ENCODE measurements around the gene FBLN5. TPM values are rescaled to one million over a fixed set of nuclear protein-coding genes. Genes with fewer than 3 reads are reported as not detected.

FBLN5 gene, protein sequence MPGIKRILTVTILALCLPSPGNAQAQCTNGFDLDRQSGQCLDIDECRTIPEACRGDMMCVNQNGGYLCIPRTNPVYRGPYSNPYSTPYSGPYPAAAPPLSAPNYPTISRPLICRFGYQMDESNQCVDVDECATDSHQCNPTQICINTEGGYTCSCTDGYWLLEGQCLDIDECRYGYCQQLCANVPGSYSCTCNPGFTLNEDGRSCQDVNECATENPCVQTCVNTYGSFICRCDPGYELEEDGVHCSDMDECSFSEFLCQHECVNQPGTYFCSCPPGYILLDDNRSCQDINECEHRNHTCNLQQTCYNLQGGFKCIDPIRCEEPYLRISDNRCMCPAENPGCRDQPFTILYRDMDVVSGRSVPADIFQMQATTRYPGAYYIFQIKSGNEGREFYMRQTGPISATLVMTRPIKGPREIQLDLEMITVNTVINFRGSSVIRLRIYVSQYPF
- total RNA-seq, result 100 to 1,000 TPM in 3 of 4 donors, 10 to 100 TPM in 1; 79.7 to 161 (median 116) TPM

- Histone ChIP-seq H3K4me1 (peaks cover 5 to 32% (median 30%) of the 10 kb centered on the region in 4 donors), H3K36me3 (no peaks in the 10 kb centered on the region), H3K9me3 (no peaks in the 10 kb centered on the region), H3K4me3 (peak within 1 kb of the TSS; percentile 56 to 79 (median 62)), H3K27me3 (peaks cover 0 to 58% (median 0%) of the 10 kb centered on the region in 4 donors), H3K27ac (replicated peaks in 1 of 4) (peak within 1 kb of the TSS; percentile 72 to 81 (median 76))
- DNase-seq (ENCODE audit: extremely low spot score), result no peak
- WGBS, result 3% methylated on average over 28 of the region's 54 CpGs
- intact Hi-C loops (cut with DNase I), result loop anchor here (10.0 kb wide), 1 partner anchor 47 kb away; no protein-coding TSS in a partner anchor
- TF ChIP-seq POLR2A (IDR thresholded peaks at IDR 0.05; ENCODE audit: low read depth) (no peak), POLR2AphosphoS5 (IDR thresholded peaks at IDR 0.05) (peak; percentile 29 to 56)
- TF ChIP-seq, protein P1, sequence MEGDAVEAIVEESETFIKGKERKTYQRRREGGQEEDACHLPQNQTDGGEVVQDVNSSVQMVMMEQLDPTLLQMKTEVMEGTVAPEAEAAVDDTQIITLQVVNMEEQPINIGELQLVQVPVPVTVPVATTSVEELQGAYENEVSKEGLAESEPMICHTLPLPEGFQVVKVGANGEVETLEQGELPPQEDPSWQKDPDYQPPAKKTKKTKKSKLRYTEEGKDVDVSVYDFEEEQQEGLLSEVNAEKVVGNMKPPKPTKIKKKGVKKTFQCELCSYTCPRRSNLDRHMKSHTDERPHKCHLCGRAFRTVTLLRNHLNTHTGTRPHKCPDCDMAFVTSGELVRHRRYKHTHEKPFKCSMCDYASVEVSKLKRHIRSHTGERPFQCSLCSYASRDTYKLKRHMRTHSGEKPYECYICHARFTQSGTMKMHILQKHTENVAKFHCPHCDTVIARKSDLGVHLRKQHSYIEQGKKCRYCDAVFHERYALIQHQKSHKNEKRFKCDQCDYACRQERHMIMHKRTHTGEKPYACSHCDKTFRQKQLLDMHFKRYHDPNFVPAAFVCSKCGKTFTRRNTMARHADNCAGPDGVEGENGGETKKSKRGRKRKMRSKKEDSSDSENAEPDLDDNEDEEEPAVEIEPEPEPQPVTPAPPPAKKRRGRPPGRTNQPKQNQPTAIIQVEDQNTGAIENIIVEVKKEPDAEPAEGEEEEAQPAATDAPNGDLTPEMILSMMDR (IDR thresholded peaks at IDR 0.05), result no peak
Observed at GRCh38 chr14:91947475-91948184, at the start of gene FBLN5. Gene FBLN5 (minus strand): TSS chr14:91947694. CDS start chr14:91947229, 465 bp downstream.

GRCh38 chr14:91996948-91997371, 49.5 kb upstream of the FBLN5 start:
- Histone ChIP-seq H3K36me3 (peaks cover 22 to 67% (median 43%) of the 10 kb centered on the region in 4 donors), H3K27me3 (no peaks in the 10 kb centered on the region), H3K4me3 (no peak overlapping the region), H3K4me1 (peaks cover 5 to 21% (median 16%) of the 10 kb centered on the region in 4 donors), H3K27ac (replicated peaks in 1 of 4) (no peak overlapping the region), H3K9me3 (no peaks in the 10 kb centered on the region)
- TF ChIP-seq POLR2AphosphoS5 (IDR thresholded peaks at IDR 0.05), result no peak
- TF ChIP-seq, protein P1 (IDR thresholded peaks at IDR 0.05), result peak; percentile 62 to 66 (median 64)
- DNase-seq (ENCODE audit: extremely low spot score), result no peak
- 35% methylated on average over 2 of the region's 2 CpGs for WGBS
- intact Hi-C loops (cut with DNase I), result loop anchor here (5.0 to 10.0 kb wide), 3 partner anchors 52 to 345 kb away; partner anchors contain the start of gene FBLN5

DNA sequence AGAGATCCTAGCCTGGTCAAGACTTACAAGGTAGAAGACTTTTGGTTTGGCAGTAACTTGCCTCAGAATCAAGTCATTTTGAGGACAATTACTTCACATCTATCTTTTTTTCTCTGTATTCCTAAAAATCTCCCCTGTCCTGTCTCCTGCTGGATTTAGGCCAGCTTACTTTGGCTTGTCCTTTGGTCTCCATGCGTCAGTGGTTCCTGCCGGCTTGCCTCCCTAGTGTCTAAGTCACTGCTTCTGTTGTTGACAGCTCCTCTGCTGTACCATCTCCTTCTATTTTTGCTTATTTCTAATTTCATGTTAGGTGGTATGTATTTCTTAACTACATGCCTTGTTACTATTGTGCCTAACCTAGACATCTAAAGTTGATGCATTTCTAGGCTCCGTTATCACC, 39.7 kb upstream of the FBLN5 start:
- H3K36me3 ChIP-seq, result peaks cover 16 to 61% (median 40%) of the 10 kb centered on the region in 4 donors
- 93% methylated on average over 3 of the region's 3 CpGs for WGBS
- intact Hi-C loops (cut with DNase I), result no loop called here
- no peaks in the 10 kb centered on the region for H3K27me3 ChIP-seq
- TF ChIP-seq POLR2A (IDR thresholded peaks at IDR 0.05; ENCODE audit: low read depth), result no peak
- TF ChIP-seq POLR2AphosphoS5 (IDR thresholded peaks at IDR 0.05), result no peak
- no peak for TF ChIP-seq EP300 (IDR thresholded peaks at IDR 0.05)
- TF ChIP-seq, protein P1 (IDR thresholded peaks at IDR 0.05), result no peak
- no peak for DNase-seq (ENCODE audit: extremely low spot score)
- H3K9me3 ChIP-seq, result no peaks in the 10 kb centered on the region
- no peak overlapping the region for H3K27ac ChIP-seq (replicated peaks in 1 of 4)
- H3K4me1 ChIP-seq, result peaks cover 7 to 24% (median 22%) of the 10 kb centered on the region in 4 donors
- no peak overlapping the region for H3K4me3 ChIP-seq

DNA sequence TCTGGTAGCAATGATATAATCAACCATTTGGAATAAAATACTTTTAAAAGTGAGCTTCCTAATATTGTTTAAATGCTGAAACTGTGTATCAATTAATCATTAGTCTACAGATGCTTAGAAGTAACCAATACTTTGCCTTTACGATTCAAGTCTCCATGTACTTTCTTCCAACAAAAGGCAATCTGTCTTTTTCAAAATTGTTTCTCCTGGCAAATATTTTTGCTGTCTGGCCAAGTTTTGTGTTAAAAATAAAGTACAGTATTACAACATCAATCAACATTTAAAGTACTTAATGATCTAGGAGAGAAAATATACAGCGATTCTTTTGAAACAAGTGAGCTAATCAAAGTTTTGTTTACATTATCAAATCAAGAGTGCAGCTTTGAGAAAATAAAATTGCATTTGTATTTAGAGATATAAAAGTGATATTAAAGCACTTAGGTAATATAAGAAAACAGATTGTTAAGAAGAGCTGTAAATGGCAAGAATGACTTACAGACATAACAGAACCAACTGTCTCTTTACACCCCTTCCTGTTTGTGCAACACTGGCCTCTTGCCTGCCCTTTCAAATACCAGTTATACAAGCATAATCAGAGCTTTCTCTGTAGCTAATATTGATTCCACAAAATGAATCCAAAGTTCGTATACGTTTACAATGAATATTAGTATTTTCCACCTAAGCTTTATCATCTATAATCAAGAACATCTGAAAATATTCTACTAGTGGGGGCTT, 38.2 kb upstream of the FBLN5 start:
- intact Hi-C loops (cut with DNase I), result no loop called here

More for the DNA sequence above, 38.2 kb upstream of the FBLN5 start:
- no peak for DNase-seq (ENCODE audit: extremely low spot score)
- TF ChIP-seq, protein P1 (IDR thresholded peaks at IDR 0.05), result no peak
- TF ChIP-seq EP300 (IDR thresholded peaks at IDR 0.05) (no peak), POLR2A (IDR thresholded peaks at IDR 0.05; ENCODE audit: low read depth) (no peak), POLR2AphosphoS5 (IDR thresholded peaks at IDR 0.05) (no peak)
- H3K36me3 ChIP-seq, result peaks cover 13 to 50% (median 27%) of the 10 kb centered on the region in 4 donors
- H3K27me3 ChIP-seq, result no peaks in the 10 kb centered on the region
- WGBS, result 24% methylated on average over 4 of the region's 4 CpGs
- peak overlapping the region in 2 of 4 donors; percentile 4 to 11 for H3K27ac ChIP-seq (replicated peaks in 1 of 4)
- no peak overlapping the region for H3K4me3 ChIP-seq
- H3K4me1 ChIP-seq, result peaks cover 7 to 24% (median 22%) of the 10 kb centered on the region in 4 donors
- H3K9me3 ChIP-seq, result no peaks in the 10 kb centered on the region
